Measurements from ENCODE around the gene ZCCHC10. TPM values are rescaled to one million over a fixed set of nuclear protein-coding genes. Genes with fewer than 3 reads are reported as not detected.
A peak's percentile ranks its signal among the peaks of the same experiment; 100 is the strongest.

Gene ZCCHC10
- total and polyA plus RNA-seq, 9 of the 15 experiments (the other 6 are each of a cell fraction or from before 2014, with no cell fraction given), result 11.9 to 146 (median 51.8) TPM

GRCh38 chr5:133051542-133052316, 25.4 kb upstream of the ZCCHC10 start, which contains the start of gene HSPA4 (continued):
- TF ChIP-seq PCBP1 (IDR thresholded peaks at IDR 0.05; ENCODE audit: low read depth, low read length, poor library complexity, severe bottlenecking) (no peak), NR1H2 (CRISPR knock-in tag; IDR thresholded peaks at IDR 0.05) (0 out of 2 replicates have a peak, but pooled peaks have one; percentile 92), CEBPG (CRISPR knock-in tag; IDR thresholded peaks at IDR 0.05) (no peak), CEBPG (tag; conservative IDR thresholded peaks at IDR 0.05 in 1 of 2, IDR thresholded peaks at IDR 0.05 in 1 of 2) (no peak), ZBTB9 (CRISPR knock-in tag; IDR thresholded peaks at IDR 0.05) (no peak; the same call in 1 of the 2 replicates), ETS2 (tag; IDR thresholded peaks at IDR 0.05; ENCODE audit: borderline replicate concordance, poor library complexity, severe bottlenecking) (no peak), PREB (CRISPR knock-in tag; IDR thresholded peaks at IDR 0.05) (no peak), SMAD3 (CRISPR knock-in tag; conservative IDR thresholded peaks at IDR 0.05) (0 out of 2 replicates have a peak, but pooled peaks have one; percentile 28), CBX3 (IDR thresholded peaks at IDR 0.05; ENCODE audit: borderline replicate concordance in 1 of 2, low read length in 2 of 2) (peak in 1 of 2 experiments; percentile 29; a peak in 1 of 3 replicates), FOS (IDR thresholded peaks at IDR 0.05; ENCODE audit: extremely low read depth, insufficient read length) (no peak), ZNF639 (CRISPR knock-in tag; conservative IDR thresholded peaks at IDR 0.05 in 1 of 2, IDR thresholded peaks at IDR 0.05 in 1 of 2) (peak in 1 of 2 experiments; percentile 83; a peak in 2 of 4 replicates), ZNF318 (IDR thresholded peaks at IDR 0.05; ENCODE audit: borderline replicate concordance in 1 of 2, low read depth in 1 of 2) (0 out of 4 replicates have a peak, but pooled peaks of 1 of the 2 experiments have one; percentile 39)
